Activated CD8-positive, alpha-beta memory T cell treated with anti-CD3 and anti-CD28 coated beads for 48 hours (primary cell): ENCODE data around the gene CXCL16.

Experiments used
- DNase-seq, 3 experiments: peaks; one replicate each; pipeline ENCODE4 v3.0.0-alpha.2; 2020; ENCODE audit warnings: low read depth in 2 of 3, low spot score in 2 of 3

The CXCL16 gene

GRCh38 chr17:4739122-4740024 lies at the start of gene CXCL16, which contains the start of gene ZMYND15:
Gene CXCL16, minus strand, starts transcription at chr17:4739928. Its CDS starts 589 bp downstream, at chr17:4739339.
Gene ZMYND15, plus strand, starts transcription at chr17:4739833. Its CDS starts 716 bp downstream, at chr17:4740549.
- no peak for DNase-seq

GRCh38 chr17:4788807-4789700 lies 49.3 kb upstream of the CXCL16 start, which contains the start of gene GLTPD2:
Gene GLTPD2, plus strand, starts transcription at chr17:4788964. Its CDS starts 48 bp downstream, at chr17:4789012.
- DNase-seq, result no peak

- DNase-seq, result no peak
Observed at GRCh38 chr17:4788159-4788806, 48.6 kb upstream of the CXCL16 start.

GRCh38 chr17:4786516-4786915 lies 46.8 kb upstream of the CXCL16 start:
- DNase-seq, result no peak

- DNase-seq, result no peak
Observed at GRCh38 chr17:4786106-4786511, 46.4 kb upstream of the CXCL16 start, which contains the start of gene VMO1. Gene VMO1, minus strand, starts transcription at chr17:4786364. Its CDS starts 12 bp downstream, at chr17:4786352.

- DNase-seq, result no peak
Observed at GRCh38 chr17:4785311-4786105, 45.8 kb upstream of the CXCL16 start.

GRCh38 chr17:4782652-4783051 lies 42.9 kb upstream of the CXCL16 start:
- no peak for DNase-seq

GRCh38 chr17:4780325-4780955 lies 40.7 kb upstream of the CXCL16 start:
- DNase-seq, result no peak

- no peak for DNase-seq
Observed at GRCh38 chr17:4777969-4778760, 38.4 kb upstream of the CXCL16 start.

GRCh38 chr17:4772235-4772613 lies 32.5 kb upstream of the CXCL16 start:
- DNase-seq, result no peak

- no peak for DNase-seq
Observed at GRCh38 chr17:4771519-4772234, 31.9 kb upstream of the CXCL16 start, which contains the start of gene TM4SF5. Gene TM4SF5, plus strand, starts transcription at chr17:4771886. Its CDS starts 37 bp downstream, at chr17:4771923.

GRCh38 chr17:4769628-4770027 lies 29.9 kb upstream of the CXCL16 start:
- no peak for DNase-seq

GRCh38 chr17:4768298-4768697 lies 28.6 kb upstream of the CXCL16 start:
- no peak for DNase-seq

GRCh38 chr17:4766723-4767122 lies 27.0 kb upstream of the CXCL16 start:
- no peak for DNase-seq

- DNase-seq, result no peak
Observed at GRCh38 chr17:4766201-4766600, 26.5 kb upstream of the CXCL16 start.

GRCh38 chr17:4764595-4764994 lies 24.9 kb upstream of the CXCL16 start:
- DNase-seq, result no peak

GRCh38 chr17:4759776-4760236 lies 20.1 kb upstream of the CXCL16 start:
- no peak for DNase-seq

GRCh38 chr17:4753392-4753791 lies 13.7 kb upstream of the CXCL16 start:
- DNase-seq, result no peak
